ENCODE results near the gene ZNF785.

DNA sequence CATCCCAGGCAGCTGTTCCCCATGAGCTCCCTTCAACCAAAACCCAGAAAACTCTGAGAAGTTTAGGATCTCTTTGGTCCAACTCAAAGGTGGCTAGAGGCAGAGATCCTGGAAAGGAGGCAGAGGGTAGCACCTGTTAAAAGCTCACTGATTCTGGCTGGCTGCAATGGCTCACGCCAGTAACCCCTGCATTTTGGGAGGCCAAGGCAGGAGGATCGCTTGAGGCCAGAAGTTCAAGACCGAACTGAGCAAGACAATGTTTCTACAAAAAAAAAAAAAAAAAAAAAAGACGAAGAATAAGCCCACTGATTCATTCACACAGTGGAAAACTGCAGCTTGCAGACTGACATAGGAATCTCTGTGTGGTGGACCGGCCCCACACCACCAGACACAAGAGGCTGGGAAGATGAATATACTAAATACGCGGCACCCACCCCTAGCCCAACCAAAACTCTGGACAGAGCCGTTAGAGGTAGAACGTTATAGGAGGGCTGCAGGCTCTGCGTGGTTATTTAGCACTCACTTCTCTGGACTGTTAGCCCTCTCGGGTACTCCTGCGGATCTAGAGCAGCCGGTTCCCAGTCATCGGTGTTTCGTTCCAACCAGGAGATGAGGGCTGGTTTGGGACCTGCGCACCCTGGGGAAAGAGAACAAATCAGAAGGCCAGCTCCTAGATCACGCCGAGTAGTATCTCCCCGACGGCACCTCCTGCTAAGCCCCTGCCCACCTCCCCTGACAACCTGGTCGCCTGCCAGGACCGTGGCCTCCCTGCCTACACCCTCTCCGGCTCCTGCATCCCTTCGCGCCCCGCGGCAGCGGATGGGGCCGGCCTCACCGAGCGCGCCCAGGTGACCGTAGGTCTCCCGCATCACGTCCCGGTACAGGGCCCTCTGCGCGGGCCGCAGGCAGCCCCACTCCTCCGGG is 23.8 kb upstream of the ZNF785 start:
- TF ChIP-seq, protein P1, sequence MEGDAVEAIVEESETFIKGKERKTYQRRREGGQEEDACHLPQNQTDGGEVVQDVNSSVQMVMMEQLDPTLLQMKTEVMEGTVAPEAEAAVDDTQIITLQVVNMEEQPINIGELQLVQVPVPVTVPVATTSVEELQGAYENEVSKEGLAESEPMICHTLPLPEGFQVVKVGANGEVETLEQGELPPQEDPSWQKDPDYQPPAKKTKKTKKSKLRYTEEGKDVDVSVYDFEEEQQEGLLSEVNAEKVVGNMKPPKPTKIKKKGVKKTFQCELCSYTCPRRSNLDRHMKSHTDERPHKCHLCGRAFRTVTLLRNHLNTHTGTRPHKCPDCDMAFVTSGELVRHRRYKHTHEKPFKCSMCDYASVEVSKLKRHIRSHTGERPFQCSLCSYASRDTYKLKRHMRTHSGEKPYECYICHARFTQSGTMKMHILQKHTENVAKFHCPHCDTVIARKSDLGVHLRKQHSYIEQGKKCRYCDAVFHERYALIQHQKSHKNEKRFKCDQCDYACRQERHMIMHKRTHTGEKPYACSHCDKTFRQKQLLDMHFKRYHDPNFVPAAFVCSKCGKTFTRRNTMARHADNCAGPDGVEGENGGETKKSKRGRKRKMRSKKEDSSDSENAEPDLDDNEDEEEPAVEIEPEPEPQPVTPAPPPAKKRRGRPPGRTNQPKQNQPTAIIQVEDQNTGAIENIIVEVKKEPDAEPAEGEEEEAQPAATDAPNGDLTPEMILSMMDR (conservative IDR thresholded peaks at IDR 0.05 in 1 of 2, IDR thresholded peaks at IDR 0.05 in 1 of 2; ENCODE audit: extremely low read depth in 1 of 2, insufficient read depth in 1 of 2, low read depth in 1 of 2, low read length in 2 of 2), result no peak
- TF ChIP-seq EZH2 (IDR thresholded peaks at IDR 0.05; ENCODE audit: borderline replicate concordance, low read length), result no peak
